Measurements from ENCODE around the gene ATAD5.
"Not testable (repeated sequence)": the region's sequence is repeated elsewhere in the genome, so short reads cannot be mapped to it uniquely, and the experiment has no call there.

ATAD5 gene
- total RNA-seq = 14.1 to 19.3 (median 18.2) reads per million in 4 experiments

- DNase-seq = peak; percentile 84
These were observed at the start of gene ATAD5 for GRCh38 chr17:30831663-30832437. Gene ATAD5 (plus strand): TSS chr17:30831966. CDS start chr17:30832348, 382 bp downstream.

GRCh38 chr17:30782206-30782605, 49.6 kb upstream of the ATAD5 start:
- no peak for DNase-seq

GRCh38 chr17:30788918-30789317, 42.8 kb upstream of the ATAD5 start:
- no peak for DNase-seq

GRCh38 chr17:30790279-30790678, 41.5 kb upstream of the ATAD5 start:
- DNase-seq = no peak

- DNase-seq = no peak
These were observed 38.3 kb upstream of the ATAD5 start for GRCh38 chr17:30793282-30793977.

GRCh38 chr17:30794372-30794771, 37.4 kb upstream of the ATAD5 start:
- no peak for DNase-seq

- no peak for DNase-seq
These were observed 35.8 kb upstream of the ATAD5 start for GRCh38 chr17:30796016-30796415.

- no peak for DNase-seq
These were observed 30.1 kb upstream of the ATAD5 start for GRCh38 chr17:30801671-30802070.

GRCh38 chr17:30805944-30806456, 25.8 kb upstream of the ATAD5 start:
- no peak for DNase-seq

- no peak for DNase-seq
These were observed 23.9 kb upstream of the ATAD5 start for GRCh38 chr17:30807896-30808295.

- no peak for DNase-seq
These were observed 22.9 kb upstream of the ATAD5 start for GRCh38 chr17:30808785-30809286.

- no peak for DNase-seq
These were observed 21.9 kb upstream of the ATAD5 start for GRCh38 chr17:30809867-30810266.

GRCh38 chr17:30812218-30813177, 19.3 kb upstream of the ATAD5 start:
- no peak for DNase-seq

GRCh38 chr17:30814236-30814635, 17.5 kb upstream of the ATAD5 start:
- DNase-seq = not testable (repeated sequence)

- DNase-seq = not testable (repeated sequence)
These were observed 16.9 kb upstream of the ATAD5 start for GRCh38 chr17:30814860-30815259.

- DNase-seq = no peak
These were observed 15.6 kb upstream of the ATAD5 start for GRCh38 chr17:30816165-30816564.

GRCh38 chr17:30819971-30820705, 11.6 kb upstream of the ATAD5 start:
- DNase-seq = no peak

- DNase-seq = no peak
These were observed 9.7 kb upstream of the ATAD5 start for GRCh38 chr17:30821871-30822723.

- DNase-seq = not testable (repeated sequence)
These were observed 8.8 kb upstream of the ATAD5 start for GRCh38 chr17:30822919-30823318.

GRCh38 chr17:30823421-30823820, 8.3 kb upstream of the ATAD5 start:
- DNase-seq = no peak

GRCh38 chr17:30824002-30824355, 7.8 kb upstream of the ATAD5 start:
- DNase-seq = no peak

Measured in effector CD8-positive, alpha-beta T cell (primary cell).